LNCAP (cell line): ENCODE measurements around the gene PRF1.

Experiments used
- TF ChIP-seq, protein P1 (sequence below): fragments of 450-650 bp; IDR thresholded peaks from 2 replicates; pipeline ENCODE4 v1.5.1; 2017; ENCODE audit warnings: mild to moderate bottlenecking

Gene PRF1

DNA sequence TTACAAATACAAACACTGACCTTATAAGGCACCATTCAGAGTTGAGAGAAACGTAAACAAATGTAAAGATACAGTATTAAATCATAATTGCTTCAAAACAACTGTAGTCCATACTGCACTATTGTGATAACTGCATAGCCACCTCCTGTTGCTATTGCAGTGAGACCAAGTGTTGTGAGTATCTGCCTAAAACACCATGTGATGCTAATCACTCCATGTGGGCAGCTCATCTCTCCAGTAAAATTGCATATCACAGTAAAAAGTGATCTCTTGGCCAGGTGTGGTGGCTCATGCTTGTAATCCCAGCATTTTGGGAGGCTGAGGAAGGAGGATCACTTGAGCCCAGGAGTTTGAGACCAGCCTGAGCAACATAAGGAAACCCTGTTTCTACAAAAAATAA is 26.8 kb upstream of the PRF1 start:
- TF ChIP-seq, protein P1, sequence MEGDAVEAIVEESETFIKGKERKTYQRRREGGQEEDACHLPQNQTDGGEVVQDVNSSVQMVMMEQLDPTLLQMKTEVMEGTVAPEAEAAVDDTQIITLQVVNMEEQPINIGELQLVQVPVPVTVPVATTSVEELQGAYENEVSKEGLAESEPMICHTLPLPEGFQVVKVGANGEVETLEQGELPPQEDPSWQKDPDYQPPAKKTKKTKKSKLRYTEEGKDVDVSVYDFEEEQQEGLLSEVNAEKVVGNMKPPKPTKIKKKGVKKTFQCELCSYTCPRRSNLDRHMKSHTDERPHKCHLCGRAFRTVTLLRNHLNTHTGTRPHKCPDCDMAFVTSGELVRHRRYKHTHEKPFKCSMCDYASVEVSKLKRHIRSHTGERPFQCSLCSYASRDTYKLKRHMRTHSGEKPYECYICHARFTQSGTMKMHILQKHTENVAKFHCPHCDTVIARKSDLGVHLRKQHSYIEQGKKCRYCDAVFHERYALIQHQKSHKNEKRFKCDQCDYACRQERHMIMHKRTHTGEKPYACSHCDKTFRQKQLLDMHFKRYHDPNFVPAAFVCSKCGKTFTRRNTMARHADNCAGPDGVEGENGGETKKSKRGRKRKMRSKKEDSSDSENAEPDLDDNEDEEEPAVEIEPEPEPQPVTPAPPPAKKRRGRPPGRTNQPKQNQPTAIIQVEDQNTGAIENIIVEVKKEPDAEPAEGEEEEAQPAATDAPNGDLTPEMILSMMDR = no peak

DNA sequence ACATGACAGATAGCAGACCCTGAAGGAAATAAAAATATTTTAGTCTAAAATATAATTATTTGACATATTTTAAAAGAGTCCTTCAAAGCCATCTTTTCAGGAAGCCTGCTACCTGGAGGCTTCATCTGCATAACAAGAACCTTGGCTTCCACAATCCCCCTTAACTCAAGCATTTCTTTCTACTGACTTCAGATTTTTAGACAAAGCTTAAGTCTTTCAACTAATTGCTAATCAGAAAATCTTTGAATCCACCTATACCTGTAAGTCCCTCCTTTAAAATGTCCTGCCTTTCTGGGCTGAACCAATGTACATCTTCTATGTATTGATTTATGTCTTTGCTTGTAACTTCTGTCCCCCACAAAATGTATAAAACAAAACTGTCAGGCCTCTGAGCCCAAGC is 23.5 kb upstream of the PRF1 start:
- TF ChIP-seq, protein P1 = no peak

DNA sequence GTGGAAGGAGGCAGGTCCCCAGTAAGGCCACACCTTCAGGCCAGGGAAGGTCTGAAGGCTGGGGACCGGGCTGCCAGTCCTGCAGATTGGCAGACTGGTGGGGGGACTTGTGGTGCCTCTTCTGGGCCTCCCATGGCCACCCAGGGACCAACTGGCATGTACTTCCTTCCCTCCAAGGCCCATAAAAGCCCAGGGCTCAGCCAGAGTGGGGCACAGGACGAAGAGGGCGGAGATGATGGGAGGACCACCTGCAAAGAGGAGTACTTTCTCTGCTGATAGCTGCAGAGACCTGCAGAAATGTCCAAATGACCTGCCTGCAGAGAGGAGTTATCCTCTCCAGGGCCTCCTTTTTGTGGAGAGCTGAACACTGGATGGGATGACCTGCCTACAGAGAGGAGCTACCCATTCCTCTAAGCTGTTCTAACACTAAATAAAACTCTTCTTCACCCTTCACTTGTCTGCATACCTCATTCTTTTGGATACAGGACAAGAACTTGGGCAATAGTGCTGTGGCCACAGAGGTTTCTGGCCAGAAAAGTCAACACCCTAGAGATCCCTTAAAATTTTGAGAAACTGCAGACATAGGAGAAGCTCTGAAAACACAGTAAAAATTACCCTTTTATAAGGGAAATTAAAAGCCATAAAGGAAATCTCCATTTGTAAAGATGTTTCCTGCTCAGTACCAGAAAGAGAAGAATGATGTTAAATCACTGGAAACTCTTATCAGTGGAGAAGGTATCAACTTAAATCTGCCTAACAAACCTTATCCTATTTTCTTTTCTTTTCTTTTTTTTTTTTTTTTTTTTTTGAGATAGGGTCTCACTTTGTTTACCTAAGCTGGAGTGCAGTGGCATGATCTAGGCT is 20.7 kb upstream of the PRF1 start:
- TF ChIP-seq, protein P1 = no peak

DNA sequence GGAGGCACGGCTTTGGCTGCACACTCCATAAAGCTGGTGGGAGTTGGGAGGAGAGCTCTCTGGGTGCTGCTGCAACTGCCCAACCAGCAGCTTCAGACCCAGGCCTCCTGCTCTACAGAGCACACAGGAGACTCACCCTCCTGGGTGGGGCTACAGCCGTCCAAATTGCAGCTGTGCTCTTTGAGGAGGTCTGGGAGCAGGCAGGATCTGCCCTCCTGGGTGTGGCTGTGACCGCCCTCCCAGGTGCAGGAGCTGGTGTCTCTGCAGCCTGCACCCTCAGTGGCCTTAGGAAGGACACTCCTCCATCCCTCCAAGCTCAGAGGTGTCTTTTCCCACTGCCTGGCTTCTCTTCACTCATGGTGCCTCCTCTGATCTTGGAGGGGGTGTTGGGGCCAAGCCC is 20.0 kb upstream of the PRF1 start:
- TF ChIP-seq, protein P1 = no peak

DNA sequence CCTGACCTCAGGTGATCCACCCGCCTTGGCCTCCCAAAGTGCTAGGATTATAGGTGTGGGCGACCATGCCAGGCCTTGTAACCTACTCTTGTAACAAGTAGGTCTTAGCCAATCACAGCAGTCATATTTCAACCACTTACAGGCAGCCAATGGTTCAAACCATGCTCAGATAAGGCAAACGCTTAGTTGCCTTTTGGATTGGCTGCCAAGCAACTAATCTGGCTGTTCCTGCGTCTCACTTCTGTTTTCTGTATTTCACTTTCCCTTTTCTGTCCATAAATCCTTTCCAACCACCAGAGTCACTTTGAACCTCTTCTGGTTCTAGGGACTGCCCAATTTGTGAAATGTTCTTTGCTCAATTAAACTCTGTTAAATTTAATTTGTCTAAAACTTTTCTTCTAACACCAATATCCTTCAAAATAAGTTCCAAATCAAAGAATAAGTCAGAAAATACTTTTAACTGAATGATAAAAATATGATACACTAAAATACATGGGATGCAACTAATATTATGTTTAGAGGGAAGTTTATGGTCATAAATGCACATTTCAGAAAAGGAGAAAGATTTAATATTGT is 19.1 kb upstream of the PRF1 start:
- TF ChIP-seq, protein P1 = no peak

DNA sequence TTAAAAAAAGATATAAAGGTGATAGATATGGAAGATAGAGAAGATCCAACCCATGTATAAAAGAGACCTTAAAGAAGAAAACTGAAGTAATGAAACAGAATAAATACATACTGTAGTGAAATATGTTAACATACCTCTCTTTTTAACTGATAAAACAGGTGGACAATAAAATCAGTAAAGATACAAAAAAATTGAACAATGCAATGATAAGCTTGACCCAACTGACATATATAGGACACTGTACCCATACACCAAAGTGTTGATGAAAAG is 17.4 kb upstream of the PRF1 start:
- TF ChIP-seq, protein P1 = no peak

DNA sequence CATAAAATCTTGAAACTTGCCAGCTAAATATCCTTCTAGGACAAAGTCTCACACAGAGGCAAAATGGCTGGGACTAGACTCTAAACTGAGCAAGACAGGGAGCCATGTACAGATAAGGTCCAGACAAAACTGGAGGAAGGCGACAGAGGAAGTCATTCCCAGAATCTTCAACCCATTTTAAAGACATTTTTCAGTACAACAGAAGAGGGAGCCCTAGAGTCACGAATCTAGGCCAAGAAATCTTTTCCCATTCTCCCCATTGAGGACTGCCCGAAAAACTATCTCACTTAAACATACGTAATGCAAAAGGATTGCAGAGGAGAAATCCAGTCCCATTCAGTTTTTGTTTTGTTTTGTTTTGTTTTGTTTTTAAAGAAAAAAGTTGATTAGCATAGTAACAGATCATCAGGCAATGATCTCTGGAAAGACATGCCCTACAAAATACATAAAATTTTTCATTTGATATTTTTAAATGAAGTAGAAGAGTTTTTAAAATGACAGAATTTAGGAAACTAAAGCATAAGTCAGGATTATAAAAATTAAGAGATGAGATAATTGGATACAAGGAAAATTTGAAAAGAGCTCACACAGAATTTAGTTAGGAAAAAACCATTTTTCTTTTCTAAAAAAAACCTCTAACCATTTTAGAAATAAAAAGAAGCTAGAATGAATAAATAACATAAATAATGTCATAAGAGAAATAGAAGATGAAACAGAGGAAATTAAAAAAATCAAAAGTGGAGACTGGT is 16.9 kb upstream of the PRF1 start:
- TF ChIP-seq, protein P1 = peak; percentile 43; the same call in 1 of the 2 replicates
